ENCODE results near the gene TRMT61A.
"Not testable (repeated sequence)": the region's sequence is repeated elsewhere in the genome, so short reads cannot be mapped to it uniquely, and the experiment has no call there.

TRMT61A gene

GRCh38 chr14:103523575-103523954 lies 5.4 kb upstream of the TRMT61A start:
- DNase-seq: no peak

DNA sequence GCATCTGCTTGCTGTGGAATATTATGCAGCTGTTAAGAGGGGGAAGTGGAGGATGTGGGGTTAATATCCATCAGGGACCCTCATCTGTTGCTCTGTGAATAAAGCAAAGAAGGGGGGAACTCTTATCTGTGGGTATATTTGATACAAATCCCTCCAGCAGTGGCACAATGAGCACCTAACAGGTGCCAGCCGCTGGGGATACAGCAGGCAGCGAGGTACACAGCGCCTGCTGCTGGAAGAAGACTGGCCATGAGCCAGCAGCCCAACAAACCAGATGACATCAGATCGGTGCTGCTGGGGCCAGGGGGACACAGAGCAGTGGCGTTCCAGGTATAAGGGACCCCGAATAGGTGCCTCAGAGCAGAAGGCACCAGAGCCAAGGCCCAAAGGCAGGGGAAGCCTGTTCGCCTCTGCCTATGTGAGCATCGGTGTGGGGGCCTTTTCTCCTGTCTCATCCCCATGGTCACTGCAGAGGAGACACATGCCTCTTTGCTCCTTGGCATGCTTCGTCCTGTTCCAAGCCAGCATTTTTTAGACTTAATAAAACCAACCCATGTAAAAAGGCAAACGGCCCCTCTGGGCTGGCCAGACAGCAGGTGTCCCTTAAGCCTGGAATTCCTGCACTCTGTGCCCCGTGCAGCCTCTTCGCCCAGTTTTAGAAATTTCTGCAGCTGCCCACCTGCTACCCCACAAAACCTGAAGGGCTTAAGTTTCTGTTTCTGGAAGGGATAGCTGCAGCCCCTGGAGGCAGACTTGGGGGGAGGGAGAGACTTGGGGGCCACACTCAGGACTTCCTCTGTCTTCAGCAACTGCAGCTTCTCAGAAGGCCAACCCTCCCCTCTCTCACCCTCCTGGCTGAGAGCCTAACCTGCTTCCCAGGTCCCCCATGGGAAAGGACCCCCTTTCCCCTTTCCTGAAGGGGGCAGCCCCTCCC lies 4.7 kb upstream of the TRMT61A start:
- no peak for DNase-seq

- not testable (repeated sequence) for DNase-seq
These were observed 3.4 kb upstream of the TRMT61A start for GRCh38 chr14:103525430-103526246.

DNA sequence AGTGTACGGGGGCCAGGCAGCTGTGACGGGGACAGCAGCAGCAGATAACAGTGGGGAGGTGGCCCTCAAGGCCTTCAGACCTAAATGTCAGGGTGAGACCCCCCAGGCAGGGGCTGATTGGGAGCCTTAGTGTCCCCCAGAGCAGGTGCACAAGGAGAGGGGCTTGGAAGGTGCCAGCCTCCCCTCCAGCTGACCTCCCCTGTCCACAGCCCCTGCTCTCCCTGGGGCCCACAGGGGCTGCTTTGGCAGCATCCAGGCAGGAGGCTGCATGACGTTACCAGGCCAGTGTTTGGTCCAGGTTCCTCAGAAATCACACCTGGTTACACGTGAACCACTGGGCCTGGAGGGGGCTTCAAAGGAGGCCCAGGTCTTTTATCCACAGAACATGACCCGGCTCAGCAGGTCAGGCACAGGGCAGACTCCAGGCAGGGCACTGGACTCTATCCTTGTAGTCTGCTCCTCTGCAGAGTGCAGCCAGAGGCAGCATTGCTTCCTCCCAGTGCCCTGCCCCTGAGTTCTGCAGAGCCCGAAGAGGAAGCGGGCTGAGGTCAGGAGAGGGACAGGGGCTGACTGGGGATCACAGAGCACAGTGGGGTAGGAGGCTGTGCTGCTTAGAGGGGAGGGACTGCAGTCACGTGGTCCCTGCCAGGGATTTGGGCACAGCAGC lies 2.6 kb upstream of the TRMT61A start:
- no peak for DNase-seq

GRCh38 chr14:103526914-103527248 lies 2.1 kb upstream of the TRMT61A start:
- no peak for DNase-seq

DNA sequence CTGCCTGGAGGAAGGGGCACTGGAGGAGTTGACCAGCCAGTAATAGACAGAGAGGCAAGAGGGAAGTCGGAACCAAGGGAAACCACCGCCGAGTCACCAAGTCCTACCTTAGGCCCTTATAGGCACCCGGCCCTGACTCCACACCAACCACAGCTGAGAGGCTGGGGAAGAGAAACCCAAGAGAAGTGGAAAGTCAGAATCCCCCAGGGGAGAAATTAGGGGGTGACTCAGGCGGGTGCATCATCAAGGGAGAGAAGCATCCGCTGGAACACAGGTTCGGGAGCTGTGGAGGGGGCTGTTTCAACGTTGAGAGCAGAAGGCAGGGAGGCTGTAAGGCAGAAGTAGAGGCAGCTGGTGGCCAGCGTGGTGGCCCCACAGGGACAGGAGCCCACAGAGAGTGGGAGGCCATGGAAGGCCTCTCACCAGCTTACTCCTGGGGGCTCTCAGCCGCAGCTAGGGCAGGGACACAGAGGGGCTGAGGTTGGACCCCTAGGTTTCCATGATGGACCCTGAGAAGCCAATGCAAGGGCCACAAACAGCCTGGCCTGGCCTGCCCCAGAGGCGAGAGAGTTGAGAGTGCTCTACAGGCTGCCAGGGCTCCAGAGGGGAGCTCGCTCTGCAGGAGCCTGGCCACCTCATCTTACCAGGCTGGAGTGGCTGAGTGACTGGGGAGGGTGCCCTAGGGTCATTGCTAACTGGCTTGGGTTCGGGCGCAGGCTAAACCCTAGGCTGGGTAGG lies 1.4 kb upstream of the TRMT61A start:
- peak; percentile 61 for DNase-seq

- no peak for DNase-seq
These were observed 830 bp upstream of the TRMT61A start for GRCh38 chr14:103528146-103528586.

GRCh38 chr14:103529383-103530365 lies 678 bp downstream of the TRMT61A start:
- no peak for DNase-seq

GRCh38 chr14:103530390-103530789 lies 1.4 kb downstream of the TRMT61A start:
- DNase-seq: peak; percentile 45

- DNase-seq: no peak
These were observed 1.8 kb downstream of the TRMT61A start for GRCh38 chr14:103530831-103531230.

GRCh38 chr14:103531421-103532215 lies 2.6 kb downstream of the TRMT61A start:
- no peak for DNase-seq

- DNase-seq: no peak
These were observed 3.5 kb downstream of the TRMT61A start for GRCh38 chr14:103532216-103533136.

DNA sequence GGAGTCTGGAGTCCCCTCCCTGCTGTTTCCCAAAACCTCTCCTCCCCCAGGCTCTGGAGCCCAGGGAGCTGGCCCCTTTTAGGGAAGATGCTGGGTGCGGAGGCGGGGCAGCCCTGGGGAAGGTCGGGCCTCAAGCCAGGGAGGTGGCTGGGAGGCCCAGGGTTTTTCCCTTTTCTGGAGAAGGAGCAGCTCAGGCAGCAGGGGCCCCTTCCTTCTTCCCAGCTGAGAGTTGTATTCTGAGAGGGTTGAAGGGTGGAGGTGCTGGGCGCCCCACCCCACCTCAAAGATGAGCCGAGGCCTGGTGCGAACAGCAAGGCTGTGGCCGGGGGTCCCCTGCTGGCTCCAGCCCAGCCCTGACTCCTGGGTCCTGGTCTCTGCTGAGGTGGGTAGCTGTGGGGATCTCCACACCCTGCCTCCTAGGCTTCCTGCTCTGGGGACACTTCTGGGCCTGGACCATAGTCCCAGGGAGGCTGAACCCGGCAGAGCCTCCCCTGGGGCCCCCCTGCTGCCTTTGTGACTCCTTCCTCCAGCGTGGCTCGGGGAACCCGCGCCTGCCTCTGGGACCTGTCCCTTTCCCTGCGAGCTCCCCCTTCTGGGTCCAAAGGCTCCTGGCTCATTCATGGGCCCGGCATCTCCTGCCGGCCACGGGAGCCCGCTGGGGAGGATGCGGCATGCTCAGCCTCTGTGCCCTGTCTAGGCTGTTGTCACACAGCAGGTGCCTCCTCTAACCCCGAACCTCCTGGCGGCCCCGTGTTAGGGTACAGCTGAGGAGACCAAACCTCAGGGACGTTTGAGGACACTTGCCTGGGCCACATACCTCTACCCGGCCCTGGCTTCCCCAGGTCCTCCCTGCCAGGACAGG lies 4.4 kb downstream of the TRMT61A start:
- no peak for DNase-seq

DNA sequence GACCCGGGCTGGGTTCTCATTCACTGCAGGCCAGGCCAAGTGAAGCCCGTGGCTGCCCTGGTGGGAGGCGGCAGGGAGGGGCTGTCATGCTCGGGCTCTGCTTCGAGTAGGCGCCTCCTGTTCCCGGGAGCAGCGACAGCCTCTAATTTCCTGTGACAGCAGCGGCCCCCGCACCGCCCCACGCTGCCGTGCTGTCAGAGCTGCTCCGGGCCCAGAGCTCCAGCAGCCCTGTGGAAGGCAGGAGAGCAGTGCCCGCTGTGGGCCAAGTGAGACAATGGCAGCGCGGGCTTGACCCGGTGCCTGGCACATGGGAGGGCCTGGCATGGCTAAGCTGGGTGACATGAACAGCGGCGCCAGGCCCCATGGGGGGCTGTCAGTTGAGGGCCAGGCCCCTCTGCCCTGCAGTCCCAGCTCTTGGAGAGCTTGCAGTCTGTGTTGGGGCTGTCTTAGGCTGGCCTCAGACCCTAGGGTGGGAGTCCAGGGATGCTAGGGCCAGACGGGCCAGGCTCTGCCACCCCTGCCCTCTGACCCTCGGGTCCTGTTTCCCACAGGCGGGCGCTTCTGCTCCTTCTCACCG lies 5.1 kb downstream of the TRMT61A start:
- no peak for DNase-seq

DNA sequence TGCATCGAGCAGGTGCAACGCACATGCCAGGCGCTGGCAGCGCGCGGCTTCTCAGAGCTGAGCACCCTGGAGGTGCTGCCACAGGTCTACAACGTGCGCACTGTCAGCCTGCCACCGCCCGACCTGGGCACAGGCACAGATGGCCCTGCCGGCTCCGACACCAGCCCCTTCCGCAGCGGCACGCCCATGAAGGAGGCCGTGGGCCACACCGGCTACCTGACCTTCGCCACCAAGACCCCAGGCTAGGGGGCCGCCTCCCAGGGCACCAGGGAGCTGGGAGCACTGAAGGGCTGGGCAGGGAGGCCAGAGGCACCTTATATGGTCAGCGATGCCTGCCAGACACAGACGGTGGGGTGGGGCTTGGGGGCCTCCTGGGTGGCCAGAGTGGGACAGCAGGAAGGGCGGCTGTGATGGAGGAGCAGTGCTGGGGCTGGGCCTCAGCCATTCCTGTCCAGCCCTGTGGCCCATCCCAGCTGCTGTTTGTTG lies 5.6 kb downstream of the TRMT61A start:
- no peak for DNase-seq

- DNase-seq: no peak
These were observed 6.3 kb downstream of the TRMT61A start for GRCh38 chr14:103535081-103535890.

All from activated CD4-positive, alpha-beta T cell treated with anti-CD3 and anti-CD28 coated beads for 48 hours (primary cell).